Heart right ventricle (tissue), 16 donors: ENCODE data around the gene IPO5. TPM values are rescaled to one million over a fixed set of nuclear protein-coding genes. Genes with fewer than 3 reads are reported as not detected.

ENCODE experiments used
- ATAC-seq, 8 donors: fragments of 200-7000 bp; cut with Tn5 transposase; one replicate each; pipeline ENCODE4 v1.9.1; 2020; ENCODE audit warnings: mild to moderate bottlenecking in 8 of 8, moderate library complexity in 8 of 8, moderate number of reproducible peaks in 1 of 8
- DNase-seq, 2 donors: peaks; one replicate each; pipeline ENCODE4 v3.0.0-alpha.2; 2020
- H3K27ac ChIP-seq, 10 donors: fragments of 200-600 bp; sonication (generic) in 2 of 10; one replicate each; pipeline versions ENCODE4 v1.5.0 to v1.8.0; 2020 to 2022; ENCODE audit warnings: mild to moderate bottlenecking in 3 of 10
- H3K27me3 ChIP-seq, 7 donors: fragments of 200-600 bp; one replicate each; pipeline ENCODE4 v1.8.0; 2021 to 2022; ENCODE audit warnings: mild to moderate bottlenecking in 2 of 7
- H3K36me3 ChIP-seq, 9 donors: fragments of 200-600 bp; sonication (generic) in 1 of 9; one replicate each; pipeline versions ENCODE4 v1.5.0 to v1.8.0; 2020 to 2022; ENCODE audit warnings: mild to moderate bottlenecking in 2 of 9
- H3K4me1 ChIP-seq, 9 donors: fragments of 200-600 bp; sonication (generic) in 1 of 9; one replicate each; pipeline versions ENCODE4 v1.5.0 to v1.8.0; 2020 to 2022; ENCODE audit warnings: mild to moderate bottlenecking in 4 of 9
- H3K4me3 ChIP-seq, 10 donors: fragments of 200-600 bp; sonication (generic) in 2 of 10; one replicate each; pipeline versions ENCODE4 v1.5.0 to v1.8.0; 2020 to 2022; ENCODE audit warnings: mild to moderate bottlenecking in 7 of 10, moderate library complexity in 2 of 10
- H3K9me3 ChIP-seq, 11 donors: fragments of 200-600 bp in 10 of 11; sonication (generic) in 2 of 11; one replicate each; pipeline versions ENCODE4 v1.5.0 to v1.8.0; 2013 to 2022; ENCODE audit warnings: mild to moderate bottlenecking in 2 of 11, control low read depth in 1 of 11, moderate library complexity in 1 of 11
- WGBS, 2 donors: extraction: QIAGEN DNeasy Blood & Tissue Kit; methylation state at CpG; one replicate each; pipeline ENCODE4 v1.1.7; 2013; ENCODE audit warnings: inconsistent platforms in 1 of 2; 5-methylcytosine and 5-hydroxymethylcytosine counted together
- intact Hi-C, 10 donors: fragments of 100-400 bp; cut with DNase I; formaldehyde crosslinking; loops; one replicate each; pipeline versions ENCODE4 v1.11.1 to v1.14.2; 2022
- polyA plus RNA-seq, 2 donors: library from polyadenylated mRNA; stranded (reverse); fragments of 200-250 nt; gene quantifications; one replicate each; pipeline ENCODE4 v1.2.3, GENCODE V29; 2013
- total RNA-seq, 10 donors: library from RNA; stranded (reverse); fragmentation: NEBNext Ultra II Directional in 3 of 10; extraction: Animal tissue kit (Norgen Biotek cat#: 25700) in 3 of 10; gene quantifications; one replicate each; pipeline versions ENCODE4 v1.2.1 to v1.2.4, GENCODE V29; 2021 to 2023
- TF ChIP-seq, protein P1 (sequence below), 9 donors: fragments of 200-600 bp; sonication (generic) in 2 of 9; IDR thresholded peaks; one replicate each; pipeline versions ENCODE4 v1.5.0 to v1.8.0; 2021 to 2022; ENCODE audit warnings: antibody characterized with exemption in 9 of 9, mild to moderate bottlenecking in 5 of 9, moderate library complexity in 1 of 9
- donor health status: Arrhythmogenic right ventricular cardiomyopathy.
- donor health status: ischemic (EF 13 %, LVEDD 7.1; RV severe dilation, severe dysfunction).
- donor health status: healthy with polysubstance abuse.
- donor health status: DM: no; HTN: yes; CAD: no.
- donor health status: DM: no; HTN: no; CAD: no.
- donor health status: ischemic (EF 25% LVEDD 6.9; RV normal size, moderate dysfunction).
- donor health status: ischemic (EF 25% LVEDD 5.7; RV mildly dilated, moderate dysfunction).
- donor health status: healthy.
- donor health status: DM: yes; HTN: yes; CAD: no.
- donor health status: Ischemic cardiomyopathy.
- donor health status: ischemic (EF 35%, LVEDD 5.7; RV mildly dilated, moderate dysfunction).
- donor health status: nonischemic (EF 11% LVEDD 7.7; RV severe dilation, severe dysfunction).
- donor health status: DM: yes; HTN: yes; CAD: no.
- donor health status: PGD.
- donor health status: ischemic (EF 29% LVEDD 5.4; RV normal size, mild dysfunction).
- donor health status: nonischemic (EF 23%, LVEDD 6.1; RV moderate dilation, normal function).

Gene IPO5
- total and polyA plus RNA-seq, 12 donors, result 17.0 to 149 (median 115) TPM

DNA sequence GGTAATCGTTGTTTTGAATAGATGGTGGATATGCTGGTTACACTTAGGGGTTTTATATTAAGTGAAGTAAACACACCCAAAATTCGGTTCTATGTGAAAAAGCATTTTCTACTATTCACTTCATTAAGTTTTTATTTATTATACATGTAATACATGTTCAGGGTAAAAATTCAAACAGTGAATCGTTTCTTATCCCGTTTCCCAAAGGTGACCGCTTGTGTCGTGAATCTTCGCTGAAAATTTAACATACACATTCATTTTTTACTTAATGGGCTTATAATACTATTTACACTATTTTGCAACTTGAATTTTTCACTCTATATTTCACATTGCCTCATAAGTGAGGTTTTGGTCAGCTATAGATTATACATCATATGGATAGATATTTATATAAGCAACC lies 24.5 kb downstream of the IPO5 start:
- Histone ChIP-seq H3K4me1 (peaks cover 0 to 49% (median 33%) of the 10 kb centered on the region in 9 donors), H3K27ac (peak overlapping the region in 2 of 10 donors; percentile 95 to 98), H3K4me3 (peak overlapping the region in 7 of 10 donors; percentile 80 to 94 (median 87)), H3K36me3 (peaks cover 0 to 12% (median 5%) of the 10 kb centered on the region in 9 donors), H3K9me3 (no peaks in the 10 kb centered on the region), H3K27me3 (no peaks in the 10 kb centered on the region)
- DNase-seq (no peak), ATAC-seq (no peak)
- intact Hi-C loops, result loop anchor here (2.0 to 10.0 kb wide), 5 partner anchors 121 to 126 kb away; no protein-coding TSS in a partner anchor
- TF ChIP-seq, protein P1, sequence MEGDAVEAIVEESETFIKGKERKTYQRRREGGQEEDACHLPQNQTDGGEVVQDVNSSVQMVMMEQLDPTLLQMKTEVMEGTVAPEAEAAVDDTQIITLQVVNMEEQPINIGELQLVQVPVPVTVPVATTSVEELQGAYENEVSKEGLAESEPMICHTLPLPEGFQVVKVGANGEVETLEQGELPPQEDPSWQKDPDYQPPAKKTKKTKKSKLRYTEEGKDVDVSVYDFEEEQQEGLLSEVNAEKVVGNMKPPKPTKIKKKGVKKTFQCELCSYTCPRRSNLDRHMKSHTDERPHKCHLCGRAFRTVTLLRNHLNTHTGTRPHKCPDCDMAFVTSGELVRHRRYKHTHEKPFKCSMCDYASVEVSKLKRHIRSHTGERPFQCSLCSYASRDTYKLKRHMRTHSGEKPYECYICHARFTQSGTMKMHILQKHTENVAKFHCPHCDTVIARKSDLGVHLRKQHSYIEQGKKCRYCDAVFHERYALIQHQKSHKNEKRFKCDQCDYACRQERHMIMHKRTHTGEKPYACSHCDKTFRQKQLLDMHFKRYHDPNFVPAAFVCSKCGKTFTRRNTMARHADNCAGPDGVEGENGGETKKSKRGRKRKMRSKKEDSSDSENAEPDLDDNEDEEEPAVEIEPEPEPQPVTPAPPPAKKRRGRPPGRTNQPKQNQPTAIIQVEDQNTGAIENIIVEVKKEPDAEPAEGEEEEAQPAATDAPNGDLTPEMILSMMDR (IDR thresholded peaks at IDR 0.05), result no peak
- WGBS, 2 donors, result 69 to 70% methylated on average over 7 of the region's 7 CpGs

GRCh38 chr13:97978651-97979050 lies 25.2 kb downstream of the IPO5 start:
- Histone ChIP-seq H3K9me3 (no peaks in the 10 kb centered on the region), H3K27me3 (no peaks in the 10 kb centered on the region), H3K4me3 (no peak overlapping the region), H3K27ac (peak overlapping the region in 1 of 10 donors; percentile 36), H3K4me1 (peaks cover 0 to 49% (median 33%) of the 10 kb centered on the region in 9 donors), H3K36me3 (peaks cover 0 to 19% (median 6%) of the 10 kb centered on the region in 9 donors)
- DNase-seq (no peak), ATAC-seq (no peak)
- TF ChIP-seq, protein P1 (IDR thresholded peaks at IDR 0.05), result no peak
- intact Hi-C loops, result loop anchor here in 8 of 10 donors (5.0 to 10.0 kb wide), 3 partner anchors 121 to 126 kb away; no protein-coding TSS in a partner anchor

- DNase-seq (no peak), ATAC-seq (no peak)
- Histone ChIP-seq H3K4me1 (peaks cover 0 to 49% (median 33%) of the 10 kb centered on the region in 9 donors), H3K4me3 (no peak overlapping the region), H3K27me3 (no peaks in the 10 kb centered on the region), H3K9me3 (no peaks in the 10 kb centered on the region), H3K36me3 (peaks cover 0 to 23% (median 6%) of the 10 kb centered on the region in 9 donors), H3K27ac (no peak overlapping the region)
- TF ChIP-seq, protein P1 (IDR thresholded peaks at IDR 0.05), result no peak
- WGBS, 2 donors, result 81 to 83% methylated on average over 5 of the region's 5 CpGs
- intact Hi-C loops, result loop anchor here in 8 of 10 donors (5.0 to 10.0 kb wide), 3 partner anchors 122 to 127 kb away; no protein-coding TSS in a partner anchor
Observed at GRCh38 chr13:97979051-97979450, 25.6 kb downstream of the IPO5 start.

DNA sequence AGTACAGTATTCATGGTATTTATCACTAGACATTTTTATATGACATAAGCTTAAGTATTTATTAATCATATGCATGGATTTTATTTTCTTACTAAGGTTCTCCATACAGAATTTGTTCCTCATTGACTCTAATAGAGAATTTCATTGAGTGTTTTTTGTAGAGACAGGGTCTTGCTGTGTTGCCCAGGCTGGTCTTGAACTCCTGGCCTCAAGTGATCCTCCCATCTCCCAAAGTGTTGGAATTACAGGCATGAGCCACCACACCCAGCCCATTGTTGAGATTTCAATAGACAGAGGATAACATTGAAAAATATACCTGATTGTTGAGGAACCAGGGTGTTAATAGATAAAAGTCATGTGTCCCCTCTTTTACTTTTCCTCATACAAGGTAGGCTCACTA lies 26.1 kb downstream of the IPO5 start:
- peaks cover 0 to 28% (median 6%) of the 10 kb centered on the region in 9 donors for H3K36me3 ChIP-seq
- H3K4me1 ChIP-seq, result peaks cover 0 to 49% (median 33%) of the 10 kb centered on the region in 9 donors
- intact Hi-C loops, result loop anchor here in 8 of 10 donors (5.0 to 10.0 kb wide), 3 partner anchors 122 to 127 kb away; no protein-coding TSS in a partner anchor
- no peak overlapping the region for H3K27ac ChIP-seq
- TF ChIP-seq, protein P1 (IDR thresholded peaks at IDR 0.05), result no peak
- H3K27me3 ChIP-seq, result no peaks in the 10 kb centered on the region
- no peak for ATAC-seq
- no peak for DNase-seq
- no peaks in the 10 kb centered on the region for H3K9me3 ChIP-seq
- no peak overlapping the region for H3K4me3 ChIP-seq
